ENCODE measurements around the gene GGTA1.
"Not testable (repeated sequence)": the region's sequence is repeated elsewhere in the genome, so short reads cannot be mapped to it uniquely, and the experiment has no call there.

Gene GGTA1

GRCh38 chr9:121464968-121465367 lies 34.7 kb downstream of the GGTA1 start:
- no peak for TF ChIP-seq CTCF (conservative IDR thresholded peaks at IDR 0.05; ENCODE audit: control insufficient read depth, insufficient read depth, low read depth, low read length)
- no peak for DNase-seq (ENCODE audit: low read depth)
- no peak overlapping the region for H3K4me3 ChIP-seq (ENCODE audit: control insufficient read depth, low read depth, low read length)

GRCh38 chr9:121463026-121463807 lies 36.4 kb downstream of the GGTA1 start:
- DNase-seq (ENCODE audit: low read depth), result peak; percentile 51
- no peak overlapping the region for H3K4me3 ChIP-seq (ENCODE audit: control insufficient read depth, low read depth, low read length)
- TF ChIP-seq CTCF (conservative IDR thresholded peaks at IDR 0.05; ENCODE audit: control insufficient read depth, insufficient read depth, low read depth, low read length), result peak; percentile 81

GRCh38 chr9:121459513-121459912 lies 40.1 kb downstream of the GGTA1 start:
- no peak for DNase-seq (ENCODE audit: low read depth)
- no peak overlapping the region for H3K4me3 ChIP-seq (ENCODE audit: control insufficient read depth, low read depth, low read length)
- no peak for TF ChIP-seq CTCF (conservative IDR thresholded peaks at IDR 0.05; ENCODE audit: control insufficient read depth, insufficient read depth, low read depth, low read length)

- H3K4me3 ChIP-seq (ENCODE audit: control insufficient read depth, low read depth, low read length); DNase-seq (ENCODE audit: low read depth): not testable (repeated sequence)
Measured at GRCh38 chr9:121458449-121458848, 41.2 kb downstream of the GGTA1 start.

GRCh38 chr9:121455527-121456239 lies 44.0 kb downstream of the GGTA1 start:
- no peak overlapping the region for H3K4me3 ChIP-seq (ENCODE audit: control insufficient read depth, low read depth, low read length)
- DNase-seq (ENCODE audit: low read depth), result peak; percentile 23
- no peak for TF ChIP-seq CTCF (conservative IDR thresholded peaks at IDR 0.05; ENCODE audit: control insufficient read depth, insufficient read depth, low read depth, low read length)

- no peak overlapping the region for H3K4me3 ChIP-seq (ENCODE audit: control insufficient read depth, low read depth, low read length)
- TF ChIP-seq CTCF (conservative IDR thresholded peaks at IDR 0.05; ENCODE audit: control insufficient read depth, insufficient read depth, low read depth, low read length), result no peak
- no peak for DNase-seq (ENCODE audit: low read depth)
Measured at GRCh38 chr9:121454972-121455371, 44.7 kb downstream of the GGTA1 start.

- DNase-seq (ENCODE audit: low read depth), result no peak
Measured at GRCh38 chr9:121453232-121453892, 46.3 kb downstream of the GGTA1 start.

More at GRCh38 chr9:121453232-121453892, 46.3 kb downstream of the GGTA1 start:
- no peak overlapping the region for H3K4me3 ChIP-seq (ENCODE audit: control insufficient read depth, low read depth, low read length)
- no peak for TF ChIP-seq CTCF (conservative IDR thresholded peaks at IDR 0.05; ENCODE audit: control insufficient read depth, insufficient read depth, low read depth, low read length)

Data from fibroblast of mammary gland (primary cell).